ENCODE data around the gene TBC1D1.

The TBC1D1 gene

DNA sequence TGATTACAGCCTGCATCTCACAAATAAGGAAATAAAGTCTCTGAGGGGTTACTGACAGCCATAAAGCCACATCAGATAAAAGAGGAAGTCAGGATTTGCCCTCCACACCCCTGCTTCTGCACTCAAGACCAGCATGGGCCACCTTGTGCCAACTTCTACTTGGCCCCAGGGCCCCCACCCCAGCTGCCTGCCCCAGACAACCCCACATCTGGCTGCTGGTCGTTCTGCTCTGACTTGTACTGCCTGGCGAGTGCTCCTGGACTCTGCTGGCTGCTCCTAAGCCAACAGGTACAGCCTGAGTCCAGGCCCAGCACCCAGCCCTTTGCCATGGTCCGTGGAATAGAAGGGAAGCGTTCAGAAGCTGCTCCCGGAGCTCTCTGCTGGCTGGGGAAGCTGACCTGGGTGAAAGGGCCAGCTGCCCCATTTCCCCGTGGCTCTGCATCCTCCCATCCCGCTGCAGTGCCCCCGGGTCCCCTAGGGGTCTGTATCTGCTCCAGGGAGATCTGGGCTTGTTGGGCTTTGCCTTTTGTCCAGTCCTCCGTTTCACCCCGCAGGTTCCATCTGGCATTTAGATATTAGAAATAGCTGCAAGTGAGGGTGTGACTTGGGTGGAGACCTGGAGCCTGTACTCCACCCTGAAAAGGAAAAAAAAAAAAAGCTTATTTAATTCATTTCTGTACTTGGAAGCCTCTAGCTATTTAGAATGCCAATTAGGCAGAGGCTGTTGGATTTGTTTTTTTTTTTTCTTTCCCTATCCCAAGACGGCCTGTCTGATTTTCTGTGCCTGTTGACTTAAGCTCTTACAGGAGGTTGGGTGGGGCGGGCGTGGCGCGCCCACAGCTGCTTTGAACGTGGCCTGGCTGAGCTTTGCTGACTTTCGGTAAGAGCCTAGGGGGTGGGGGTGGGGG is 264.1 kb downstream of the TBC1D1 start:
- no peak for DNase-seq

DNA sequence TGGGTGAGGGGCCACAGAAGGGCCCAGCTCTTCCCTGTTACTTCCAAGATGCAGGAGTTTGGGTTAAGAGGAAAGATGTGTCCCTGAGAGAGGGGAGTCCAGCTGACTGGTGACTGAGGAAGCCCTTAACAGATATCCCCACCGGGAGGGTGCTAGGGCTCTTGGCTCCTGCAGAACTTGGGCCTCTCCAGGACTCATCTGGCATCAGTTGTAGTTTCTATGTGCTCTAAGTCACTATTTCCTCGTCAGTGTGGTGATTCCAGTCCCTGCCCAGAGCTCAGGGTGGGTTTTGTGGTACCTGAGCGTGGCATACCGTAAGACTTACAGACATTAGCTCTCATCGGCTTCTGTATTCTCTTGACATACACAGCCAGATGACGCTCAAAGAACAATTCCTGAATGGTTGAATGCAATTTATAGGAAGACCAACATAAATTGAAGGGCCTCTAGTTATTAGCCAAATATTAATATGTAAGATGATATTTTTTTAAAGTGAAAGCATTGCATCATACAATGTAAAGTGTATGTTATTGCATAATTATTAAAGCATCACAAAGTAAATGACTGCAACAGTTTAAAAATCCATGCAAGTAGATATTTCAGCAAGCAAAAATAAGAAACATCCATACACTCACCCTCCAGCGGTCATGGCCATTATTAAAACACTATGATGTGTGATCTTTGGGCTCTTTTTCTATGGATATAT is 264.9 kb downstream of the TBC1D1 start:
- DNase-seq = no peak

DNA sequence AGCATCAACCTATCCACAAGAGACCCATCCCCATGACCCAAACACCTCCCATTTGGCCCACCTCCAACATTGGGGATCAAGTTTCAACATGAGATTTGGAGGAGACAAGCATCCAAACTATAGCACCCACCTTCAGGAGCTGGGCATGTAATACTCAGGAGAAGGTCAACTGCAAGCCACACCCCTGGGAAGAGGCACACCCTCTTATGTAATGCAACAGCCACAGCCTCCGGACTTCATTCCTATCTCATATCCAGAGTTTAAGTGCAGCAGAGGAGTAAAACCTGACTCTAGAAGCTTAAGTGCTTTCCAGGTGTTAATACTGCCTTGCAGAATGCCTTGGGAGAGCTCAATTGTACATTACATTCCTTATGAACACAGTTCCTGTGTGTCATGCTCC is 266.7 kb downstream of the TBC1D1 start:
- DNase-seq = no peak

DNA sequence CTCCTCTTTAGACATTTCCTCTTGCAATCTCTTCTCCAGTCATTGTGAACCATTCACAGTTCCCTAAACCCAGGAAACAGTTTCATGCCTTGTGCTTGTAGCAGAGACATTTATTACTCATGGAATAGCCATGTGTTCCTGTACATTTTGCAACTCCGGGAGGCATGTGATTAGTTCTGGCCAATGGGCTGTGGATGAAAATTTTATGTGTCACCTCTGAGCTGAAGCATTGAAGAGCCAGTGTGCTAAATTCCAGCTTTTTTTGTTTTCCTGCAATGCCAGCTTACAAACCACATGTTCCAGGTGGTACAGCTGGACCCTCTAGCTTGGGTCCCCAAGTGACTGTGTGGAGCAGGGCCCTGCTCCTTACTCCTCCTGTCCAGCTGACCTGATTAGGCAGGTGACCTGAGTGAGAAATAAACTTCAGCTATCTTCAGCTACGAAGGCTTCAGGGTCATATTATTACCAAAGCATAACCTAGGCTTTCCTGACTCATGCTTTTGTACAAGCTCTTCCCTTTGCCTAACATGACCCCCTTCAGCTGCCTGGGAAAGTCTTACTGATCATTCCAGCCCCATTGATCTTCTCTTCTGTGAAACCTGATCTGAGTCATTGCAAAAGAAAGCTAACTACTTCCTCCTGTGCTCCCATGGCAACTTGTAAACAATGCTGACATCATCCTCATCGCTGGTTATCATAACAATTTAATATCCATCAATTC is 269.8 kb downstream of the TBC1D1 start:
- DNase-seq = no peak

DNA sequence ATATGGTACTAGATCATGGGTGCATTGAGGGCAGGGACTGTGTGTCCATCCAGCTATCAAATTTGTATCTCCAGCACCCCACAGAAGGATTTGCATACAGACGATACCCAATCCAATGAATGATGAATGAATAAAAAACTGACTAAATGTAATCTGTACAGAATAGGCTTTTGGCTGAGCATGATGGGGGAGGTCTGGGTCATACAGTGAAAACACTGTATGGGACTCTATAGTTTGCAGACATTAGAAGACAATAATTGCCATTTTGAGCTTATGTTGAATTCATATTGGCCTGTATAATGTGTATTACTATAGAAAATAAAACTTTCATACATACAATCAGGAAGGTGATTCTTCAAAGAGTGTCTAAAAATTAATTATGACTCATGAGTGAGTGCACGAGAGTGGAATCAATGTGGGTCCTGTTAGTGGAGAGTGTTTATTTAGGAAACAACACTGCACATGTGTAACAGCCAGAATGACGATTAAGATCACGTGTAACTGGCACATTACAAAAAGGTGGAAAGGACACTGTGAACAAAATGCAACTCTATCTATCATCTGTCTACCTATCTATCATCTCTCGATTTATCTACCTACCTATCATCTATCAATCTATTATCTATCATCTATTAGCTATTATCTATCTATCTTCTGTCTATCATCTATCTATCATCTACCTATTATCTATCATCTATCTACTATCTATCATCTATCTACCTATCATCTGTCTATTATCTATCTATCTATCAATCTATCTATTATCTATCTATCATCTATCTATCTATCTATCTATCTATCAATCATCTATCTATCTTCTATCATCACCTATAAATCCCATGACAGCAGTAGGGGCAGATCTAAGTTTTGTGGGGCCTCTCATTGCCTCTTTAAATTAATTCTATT is 270.6 kb downstream of the TBC1D1 start:
- no peak for DNase-seq

DNA sequence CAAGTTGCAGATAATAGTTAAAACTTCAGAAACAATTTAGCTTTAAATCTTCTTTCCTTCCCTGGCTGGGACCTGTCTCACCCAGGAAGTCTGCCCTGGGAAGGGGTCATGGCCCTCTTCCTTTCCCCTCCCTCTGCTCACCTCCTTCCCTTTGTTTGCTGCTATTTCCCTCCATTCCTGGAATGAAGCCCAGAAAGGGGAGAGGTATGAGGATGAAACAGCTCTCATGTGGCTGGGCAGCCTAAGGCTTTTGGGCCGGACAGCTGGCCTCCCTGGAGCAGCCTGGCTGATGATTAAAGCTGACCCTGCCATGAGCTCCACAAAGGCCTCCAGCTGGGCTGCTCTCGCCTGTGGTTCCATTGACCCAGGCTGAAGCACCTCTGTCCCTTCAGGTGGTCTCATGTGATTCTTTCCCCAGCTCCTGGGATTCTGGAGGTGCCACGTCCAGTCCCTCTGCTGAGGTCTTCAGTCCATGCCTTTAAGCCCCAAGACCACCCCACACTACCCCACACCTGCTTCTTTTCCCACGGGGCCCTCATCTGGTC is 271.4 kb downstream of the TBC1D1 start:
- DNase-seq = no peak

DNA sequence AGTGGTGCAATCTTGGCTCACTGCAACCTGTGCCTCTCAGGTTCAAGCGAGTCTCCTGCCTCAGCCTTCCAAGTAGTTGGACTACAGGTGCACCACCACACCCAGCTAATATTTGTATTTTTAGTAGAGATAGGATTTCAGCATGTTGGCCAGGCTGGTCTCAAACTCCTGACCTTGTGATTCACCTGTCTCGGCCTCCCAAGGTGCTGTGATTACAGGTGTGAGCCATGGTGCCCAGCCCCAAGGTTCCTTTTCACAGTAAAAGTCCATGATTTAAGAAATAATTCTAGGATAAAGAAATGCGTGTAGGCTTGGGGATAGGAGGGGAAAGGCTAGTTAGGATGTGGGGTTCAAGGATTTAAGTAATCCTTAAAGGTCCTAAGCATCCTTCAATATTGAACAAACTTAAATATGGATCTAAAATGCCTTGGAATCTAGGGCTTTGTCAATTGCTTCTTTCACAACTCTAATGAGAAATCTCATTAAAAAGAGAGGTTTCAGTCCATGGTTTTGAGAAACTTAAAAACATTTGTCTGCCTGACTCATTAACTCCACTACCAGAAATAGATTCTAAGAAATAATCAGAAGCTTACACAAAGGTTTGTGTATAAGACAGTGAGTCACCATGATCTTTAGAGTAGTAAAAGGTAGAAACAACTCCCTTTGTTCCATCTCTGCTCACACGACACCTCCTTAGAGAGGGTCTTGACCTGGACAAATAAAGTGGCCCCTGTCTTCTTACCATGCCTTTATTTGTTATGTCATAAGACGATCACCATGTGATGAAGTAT is 272.5 kb downstream of the TBC1D1 start:
- no peak for DNase-seq

DNA sequence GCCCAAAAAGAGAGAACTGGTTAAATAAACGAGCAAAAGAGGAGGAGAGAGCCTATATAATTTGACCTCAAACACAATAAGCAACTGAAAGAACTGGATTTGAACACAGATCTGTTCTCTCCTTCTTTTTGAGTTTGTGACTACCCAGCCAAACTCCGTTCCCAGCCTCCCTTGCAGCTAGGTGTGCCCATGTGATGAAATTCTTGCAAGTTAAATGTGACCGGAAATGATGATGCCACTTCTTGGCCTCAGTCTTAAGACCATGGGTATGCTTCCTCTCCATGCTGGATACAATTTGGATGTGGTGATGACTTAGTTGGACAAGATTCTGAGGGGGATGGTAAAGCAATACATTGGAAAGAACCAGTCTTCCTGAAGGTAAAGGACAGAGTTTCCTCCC is 273.5 kb downstream of the TBC1D1 start:
- DNase-seq = no peak

DNA sequence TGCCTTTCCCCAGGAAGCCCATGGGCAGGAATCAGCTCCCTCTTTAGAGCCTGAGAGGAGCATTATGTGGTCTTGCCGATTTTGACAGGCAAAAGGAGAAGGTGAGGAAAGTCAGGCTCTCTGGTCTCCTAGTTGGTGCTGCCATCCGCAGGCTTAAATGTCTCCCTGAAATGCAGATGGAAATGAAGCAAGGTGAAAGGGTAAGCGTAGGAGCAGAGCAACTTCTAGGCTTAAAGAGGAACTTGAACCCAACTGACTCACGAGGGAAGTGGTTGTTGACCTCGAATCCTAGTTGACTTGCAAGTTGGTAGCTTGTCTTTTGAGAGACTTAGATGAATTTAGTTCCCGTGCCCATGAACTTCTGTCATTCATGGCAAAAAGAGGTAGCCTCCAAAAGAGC is 275.2 kb downstream of the TBC1D1 start:
- DNase-seq = peak; percentile 32

DNA sequence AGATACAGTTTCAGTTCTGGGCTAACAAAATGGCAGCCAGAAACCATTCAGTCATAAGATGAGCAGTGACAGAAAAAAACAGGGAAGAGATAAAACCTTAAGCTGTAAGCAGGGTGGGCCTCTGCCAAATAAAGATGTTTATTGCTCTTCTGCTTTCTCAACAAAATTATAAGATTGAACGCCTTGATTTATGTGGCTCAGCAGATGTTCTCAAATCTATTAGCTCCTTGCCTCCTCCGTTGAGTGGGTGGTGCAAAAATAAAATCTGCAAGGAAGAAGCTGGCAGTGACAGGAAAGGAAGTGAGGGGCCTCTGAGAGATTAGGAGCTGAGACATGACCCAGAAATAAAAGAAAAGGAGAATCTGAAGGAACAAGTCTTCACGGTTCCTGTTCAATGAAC is 275.9 kb downstream of the TBC1D1 start:
- DNase-seq = no peak

DNA sequence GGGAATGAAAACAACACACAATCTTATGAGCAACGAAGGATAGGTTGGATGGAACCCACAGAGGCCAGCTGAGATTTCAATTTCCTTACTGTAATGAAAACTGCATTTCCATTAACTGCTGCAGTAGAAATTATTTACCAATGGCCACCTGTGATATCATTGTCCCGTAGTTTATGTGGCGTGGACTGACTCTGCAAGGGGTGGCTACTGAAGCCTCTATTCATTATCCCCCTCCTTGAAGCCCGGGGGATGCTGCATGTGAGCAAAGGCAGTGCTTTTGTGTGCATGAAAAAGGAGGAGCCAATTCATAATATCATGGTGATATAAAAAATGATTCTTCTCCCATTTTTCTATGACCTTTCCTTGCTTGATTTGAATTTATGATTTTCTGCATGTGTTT is 277.1 kb downstream of the TBC1D1 start:
- no peak for DNase-seq

DNA sequence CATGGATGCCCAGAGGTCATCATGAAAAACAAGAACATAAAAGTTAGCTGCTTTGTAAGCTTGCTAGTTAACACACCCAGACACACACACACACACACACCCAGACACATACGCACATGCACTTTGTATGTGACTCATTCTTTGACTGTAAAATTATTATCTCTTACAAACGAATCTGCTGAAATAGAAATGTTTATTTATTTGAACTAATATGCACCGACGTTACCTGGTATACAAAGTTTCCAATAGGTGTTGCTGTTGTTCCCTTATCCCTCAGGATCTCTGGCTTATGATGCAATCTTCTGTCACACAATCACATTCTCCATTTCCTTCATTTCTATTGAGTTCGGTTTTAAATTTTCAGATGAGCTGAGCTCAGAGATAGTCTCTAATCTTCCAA is 278.6 kb downstream of the TBC1D1 start:
- no peak for DNase-seq

DNA sequence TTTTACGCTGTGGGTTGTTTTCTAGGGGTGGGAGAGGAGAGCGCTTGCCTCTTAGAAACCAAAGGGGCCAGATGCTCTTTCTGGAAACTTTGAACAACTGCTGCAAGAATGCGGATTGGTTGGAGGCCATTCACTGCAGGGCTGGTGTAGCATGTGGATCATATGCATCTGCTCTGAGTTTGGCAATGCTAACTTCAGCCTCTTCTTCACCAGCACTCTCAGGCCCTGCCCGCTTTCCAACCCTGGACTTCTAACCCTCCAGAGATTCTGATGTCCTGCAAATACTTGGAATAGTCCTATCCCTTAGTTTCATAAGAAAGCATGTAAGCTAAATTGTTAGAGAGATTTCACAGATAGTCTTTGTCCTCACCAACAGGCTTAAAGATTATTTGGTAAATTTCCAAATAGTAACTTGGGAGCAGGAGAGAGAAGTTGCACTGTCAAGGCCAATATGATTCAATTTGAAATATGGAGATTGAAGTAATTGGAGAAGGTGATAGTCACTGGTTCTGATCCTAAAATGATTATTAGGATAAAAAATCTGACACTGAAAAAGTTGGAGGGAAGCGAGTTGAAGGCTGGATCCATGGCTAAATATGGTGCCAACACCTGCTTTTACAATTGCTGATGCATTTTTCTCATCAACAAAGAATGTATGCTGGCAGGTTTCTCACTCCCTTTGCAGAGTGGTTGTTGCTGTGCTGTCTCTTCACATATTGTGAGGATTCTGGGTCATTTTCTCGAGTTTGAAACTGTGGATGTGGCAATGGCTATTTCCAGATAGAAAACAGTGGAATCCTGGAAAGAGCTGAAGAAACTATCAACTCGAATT is 279.7 kb downstream of the TBC1D1 start:
- no peak for DNase-seq

DNA sequence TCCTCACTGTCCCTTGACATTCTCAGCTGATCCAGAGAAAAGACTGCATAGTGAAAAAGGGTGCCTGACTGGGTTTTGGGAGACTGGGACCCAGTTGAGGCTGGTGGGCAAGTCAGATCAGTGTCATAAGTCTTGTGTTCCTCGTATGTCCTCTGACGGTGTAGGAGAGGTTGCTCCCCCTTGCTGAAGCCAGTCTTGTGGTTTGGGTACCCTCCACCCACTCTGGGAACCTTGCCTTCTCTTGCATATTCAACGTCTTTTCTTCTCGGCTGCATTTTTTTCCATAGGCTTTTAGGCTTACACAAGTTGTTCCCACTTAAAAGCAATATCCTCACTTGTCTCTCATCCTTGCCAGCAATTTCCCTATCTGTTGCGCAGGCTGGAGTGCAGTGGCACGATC is 281.2 kb downstream of the TBC1D1 start:
- DNase-seq = no peak

DNA sequence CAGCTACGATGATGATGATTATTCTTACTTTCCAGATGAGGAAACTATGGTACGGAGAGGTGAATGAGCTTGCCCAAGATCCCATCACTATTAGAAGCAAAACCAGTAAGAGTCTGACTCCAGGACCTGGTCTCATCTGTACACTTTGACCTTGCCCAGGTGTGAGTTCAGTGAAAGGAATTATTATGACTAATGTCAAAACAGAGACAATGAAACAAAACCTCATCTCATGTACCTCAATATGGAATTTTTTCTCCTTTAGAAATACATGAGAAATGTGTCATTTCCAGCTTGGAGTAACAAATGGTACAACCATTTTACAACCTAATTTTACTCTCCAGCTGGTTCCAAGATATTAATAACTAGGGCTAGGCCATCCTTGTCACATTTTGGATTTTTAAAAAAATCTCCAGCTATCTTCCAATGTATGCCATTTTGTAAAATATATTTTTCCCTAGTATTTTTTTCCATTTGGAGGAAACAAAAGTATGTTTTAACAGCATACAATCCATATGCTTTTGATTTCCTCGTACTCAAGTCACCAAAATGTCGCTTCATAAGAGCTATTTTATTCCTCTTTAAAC is 283.1 kb downstream of the TBC1D1 start:
- DNase-seq = no peak

DNA sequence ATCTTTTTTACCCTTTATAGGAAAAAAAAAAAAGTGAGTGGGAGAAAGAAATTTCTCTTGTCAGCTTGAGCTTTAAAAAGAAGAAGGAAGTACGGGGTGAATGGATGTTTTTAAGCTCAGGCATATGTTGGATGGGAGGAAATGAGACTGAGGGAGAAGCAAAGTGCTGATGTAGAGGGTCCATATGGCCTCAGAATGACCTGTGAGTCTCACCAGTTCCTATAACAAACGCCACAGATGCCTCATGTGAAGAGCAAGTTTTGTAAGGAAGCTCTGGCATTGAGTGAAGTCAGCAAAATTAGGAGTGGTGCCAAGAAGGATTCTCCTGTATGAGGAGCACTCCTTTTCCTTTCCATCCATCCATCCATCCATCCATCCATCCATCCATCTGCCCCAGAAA is 283.9 kb downstream of the TBC1D1 start:
- peak; percentile 71 for DNase-seq

DNA sequence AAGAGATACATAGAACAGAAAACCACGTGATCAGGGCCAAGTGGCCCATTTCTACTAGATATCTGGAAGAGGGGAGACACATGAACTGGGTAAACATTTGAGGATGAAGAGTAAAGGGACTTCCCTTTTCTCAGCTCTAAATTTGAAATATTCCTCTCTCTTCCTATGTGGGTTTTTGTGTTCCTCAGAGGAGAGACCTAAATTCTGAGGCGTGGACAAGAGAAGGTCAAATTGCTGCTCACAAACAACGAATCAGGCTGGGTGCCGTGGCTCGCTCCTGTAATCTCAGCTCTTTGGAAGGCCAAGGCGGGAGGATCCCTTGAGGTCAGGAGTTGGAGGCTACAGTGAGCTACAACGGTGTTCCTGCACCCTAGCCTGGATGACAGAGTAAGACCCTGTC is 285.3 kb downstream of the TBC1D1 start:
- DNase-seq = no peak

DNA sequence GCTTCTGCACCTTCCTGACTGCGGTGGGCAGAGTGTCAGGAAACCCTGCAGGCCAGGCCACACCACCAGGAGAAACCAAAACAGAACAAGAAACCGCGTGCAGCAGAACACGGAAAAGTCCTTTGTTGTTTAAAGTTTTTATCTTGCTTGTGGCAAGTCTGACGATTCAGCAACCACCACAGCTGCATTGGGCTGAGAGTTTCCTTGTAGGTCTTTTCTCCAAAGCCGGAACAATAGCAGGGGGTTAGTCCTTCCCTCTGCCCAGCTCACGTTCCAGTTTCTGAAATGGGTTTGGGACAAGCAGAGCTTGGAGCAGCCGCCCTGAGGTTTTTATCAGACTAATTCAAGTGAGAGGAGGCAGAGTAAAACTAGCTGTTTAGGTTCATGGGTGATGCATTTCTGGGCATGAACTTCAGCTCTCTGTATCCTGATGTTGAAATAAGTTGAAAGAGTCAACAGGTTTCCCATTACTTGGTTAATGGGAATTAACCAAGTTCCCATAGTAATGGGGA is 286.2 kb downstream of the TBC1D1 start:
- peak; percentile 62 for DNase-seq

DNA sequence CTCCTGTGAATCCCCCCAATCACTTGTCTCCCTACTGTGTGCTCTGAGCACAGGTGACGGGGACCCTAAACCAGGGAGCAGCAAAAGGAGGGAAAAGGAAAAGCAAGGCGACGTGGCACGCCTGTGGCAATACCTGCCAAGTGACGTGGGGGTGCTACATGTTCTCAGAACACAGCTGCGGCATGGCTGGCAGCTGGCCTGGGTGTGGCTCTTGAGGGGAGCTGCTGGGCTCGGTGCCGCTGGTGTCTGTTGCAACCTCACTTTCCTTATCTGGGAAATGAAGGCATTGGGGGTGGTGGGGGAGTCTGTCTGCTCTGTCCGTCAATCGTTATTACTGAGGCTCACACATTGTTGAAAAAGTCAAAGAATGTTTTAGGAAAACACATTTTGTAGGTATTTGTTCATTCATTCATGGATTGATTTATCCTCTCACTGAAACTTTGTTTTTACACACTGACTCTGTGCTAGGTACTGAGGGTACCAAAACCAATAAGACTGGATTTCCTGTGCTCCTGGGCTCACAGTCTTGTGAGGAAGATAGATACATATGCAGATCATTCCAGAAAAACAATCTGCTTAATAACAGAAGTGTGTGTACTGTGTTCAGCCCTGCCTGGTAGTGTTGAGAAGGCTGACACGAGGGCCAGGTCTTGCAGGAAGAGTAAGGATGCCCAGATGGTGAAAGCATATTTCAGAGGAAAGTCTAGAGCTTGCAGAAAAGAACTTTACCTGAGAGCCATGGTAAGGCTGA is 286.9 kb downstream of the TBC1D1 start:
- no peak for DNase-seq
